ENCODE results near the gene CACNA1D.

Gene CACNA1D

DNA sequence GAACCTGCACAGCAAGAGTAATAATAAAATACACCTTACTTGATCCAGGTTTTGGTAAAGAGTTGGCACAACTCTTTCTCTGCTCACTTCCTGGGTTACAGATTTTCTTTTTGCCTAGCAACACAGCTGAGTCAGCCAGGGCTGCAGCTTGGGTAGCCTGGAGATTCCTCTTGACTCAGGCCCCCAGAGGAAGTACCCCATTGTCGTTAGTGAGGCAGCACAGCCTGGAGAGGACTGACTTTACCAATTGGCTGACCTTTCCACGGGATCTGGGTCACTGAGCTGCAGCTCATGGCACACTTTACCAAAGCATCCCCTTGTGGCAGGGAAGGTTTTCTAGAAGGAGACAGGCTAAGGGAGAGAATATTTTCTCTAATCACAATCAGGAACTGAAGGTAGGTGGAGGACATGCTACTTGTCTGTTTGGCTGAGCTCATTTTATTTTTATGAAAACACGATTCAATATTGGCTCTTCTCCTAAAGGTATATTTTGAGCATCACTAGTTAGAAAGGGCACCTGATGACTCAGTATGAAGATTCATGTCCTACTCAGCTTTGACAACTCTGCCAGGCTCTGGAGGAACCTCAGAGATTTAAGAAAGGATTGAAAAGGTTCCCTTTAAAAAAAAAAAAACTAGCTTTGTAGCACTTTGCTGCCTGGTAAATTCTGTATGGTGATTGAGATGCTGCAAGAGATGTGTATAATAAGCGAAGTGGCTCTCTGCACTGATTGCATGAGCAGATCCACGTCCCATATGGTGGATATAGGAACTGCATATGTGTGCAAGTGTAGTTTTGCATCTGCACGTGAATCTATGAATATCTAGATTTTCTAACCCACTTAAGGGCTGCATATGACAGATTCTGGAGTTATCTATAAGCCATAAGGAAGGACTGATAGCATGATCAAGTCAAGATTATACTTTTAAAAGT, 227.0 kb downstream of the CACNA1D start:
- H3K4me3 ChIP-seq (ENCODE audit: low read depth, low read length), result no peak overlapping the region
- TF ChIP-seq CTCF (IDR thresholded peaks at IDR 0.05; ENCODE audit: insufficient read depth, low read length, missing control alignments), result no peak
- ChIA-PET CTCF (interaction anchor here (0.7 to 3.4 kb wide), 5 partner anchors 11 to 422 kb away, joined by 3 to 15 read pairs (median 3); no protein-coding TSS in a partner anchor), POLR2A (no interaction called here)
- DNase-seq (ENCODE audit: low read depth, low spot score), result no peak

DNA sequence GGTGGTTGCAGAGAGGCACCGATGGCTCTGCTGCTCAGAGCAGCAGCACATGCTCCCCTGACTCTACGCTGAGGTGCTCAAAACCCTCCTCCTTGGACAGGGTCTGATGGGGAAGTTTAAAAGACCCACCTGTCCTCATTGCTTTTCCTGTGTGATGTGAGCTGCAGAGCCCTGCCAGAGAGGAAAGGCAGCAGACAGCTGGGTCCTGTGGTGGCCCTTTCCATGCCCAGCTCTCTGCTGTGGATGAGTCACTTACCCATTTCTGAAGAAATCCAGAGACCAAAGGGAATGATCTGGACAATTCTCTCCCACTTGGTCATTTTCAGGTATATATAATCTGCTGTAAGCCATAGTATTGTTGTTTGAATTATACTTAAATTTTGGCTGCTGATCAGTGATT, 230.2 kb downstream of the CACNA1D start:
- ChIA-PET CTCF (interaction anchor here (0.9 to 1.9 kb wide), 2 partner anchors 14 to 16 kb away, joined by 3 to 11 read pairs; no protein-coding TSS in a partner anchor), POLR2A (no interaction called here)
- H3K4me3 ChIP-seq (ENCODE audit: low read depth, low read length), result no peak overlapping the region
- DNase-seq (ENCODE audit: low read depth, low spot score), result no peak
- no peak for TF ChIP-seq CTCF (IDR thresholded peaks at IDR 0.05; ENCODE audit: insufficient read depth, low read length, missing control alignments)

DNA sequence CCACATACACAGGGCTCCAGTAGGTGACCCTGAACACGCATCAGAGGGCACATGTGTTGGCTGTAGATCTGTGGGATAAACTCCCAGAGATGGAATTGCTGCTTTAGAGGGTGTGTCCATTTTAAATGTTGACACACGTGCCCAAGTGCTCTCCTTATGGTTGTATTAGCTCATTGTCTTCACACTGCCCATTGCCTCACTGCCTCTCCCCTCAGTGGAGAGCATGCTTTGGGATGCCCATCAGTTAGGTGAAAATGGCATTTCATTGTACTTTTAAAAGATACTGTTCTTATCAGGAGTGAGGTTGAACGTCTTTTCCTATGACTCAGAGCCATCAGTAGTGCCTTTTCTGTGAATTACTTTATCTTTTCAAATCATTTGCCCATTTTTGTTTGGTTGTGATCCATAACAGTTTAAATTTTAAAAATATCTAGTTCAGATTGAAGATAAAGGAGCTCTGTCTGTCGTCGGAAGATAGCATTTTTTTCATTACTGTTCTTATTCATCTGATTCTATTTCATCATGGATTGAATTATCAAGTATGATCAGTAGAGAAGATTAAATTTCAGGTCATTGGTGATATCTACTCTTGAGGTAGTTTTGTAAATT, 231.1 kb downstream of the CACNA1D start:
- CTCF ChIA-PET, result interaction anchor here (2.2 kb wide), 1 partner anchor 16 kb away, joined by 7 read pairs; no protein-coding TSS in a partner anchor
- no peak overlapping the region for H3K4me3 ChIP-seq (ENCODE audit: low read depth, low read length)
- DNase-seq (ENCODE audit: low read depth, low spot score), result no peak
- POLR2A ChIA-PET, result no interaction called here
- TF ChIP-seq CTCF (IDR thresholded peaks at IDR 0.05; ENCODE audit: insufficient read depth, low read length, missing control alignments), result no peak

- no peak for TF ChIP-seq CTCF (IDR thresholded peaks at IDR 0.05; ENCODE audit: insufficient read depth, low read length, missing control alignments)
- POLR2A ChIA-PET, result no interaction called here
- H3K4me3 ChIP-seq (ENCODE audit: low read depth, low read length), result no peak overlapping the region
- no peak for DNase-seq (ENCODE audit: low read depth, low spot score)
- CTCF ChIA-PET, result interaction anchor here (2.2 kb wide), 1 partner anchor 17 kb away, joined by 7 read pairs; no protein-coding TSS in a partner anchor
Measured at GRCh38 chr3:53726643-53727042, 232.2 kb downstream of the CACNA1D start.

DNA sequence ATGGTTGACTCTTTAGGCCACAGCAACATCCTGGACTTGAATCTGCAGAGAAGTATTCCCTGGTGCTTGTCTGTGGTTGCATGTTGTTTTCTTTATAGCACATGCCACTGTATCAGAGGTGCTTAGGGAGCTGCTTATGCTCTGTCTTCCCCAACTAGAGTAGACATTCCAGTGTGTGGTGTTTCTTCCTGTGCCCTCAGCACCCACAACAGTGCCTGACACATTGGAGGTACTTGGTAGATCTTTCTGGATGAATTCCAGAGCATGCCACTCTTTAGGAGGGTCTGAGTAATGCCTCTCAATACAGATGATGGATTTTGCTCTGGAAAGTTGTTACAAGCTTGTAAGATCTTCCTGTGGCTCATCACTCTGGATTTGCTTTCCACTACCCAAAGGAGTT, 234.2 kb downstream of the CACNA1D start:
- DNase-seq (ENCODE audit: low read depth, low spot score), result no peak
- CTCF ChIA-PET, result no interaction called here
- no peak overlapping the region for H3K4me3 ChIP-seq (ENCODE audit: low read depth, low read length)
- POLR2A ChIA-PET, result no interaction called here
- no peak for TF ChIP-seq CTCF (IDR thresholded peaks at IDR 0.05; ENCODE audit: insufficient read depth, low read length, missing control alignments)

DNA sequence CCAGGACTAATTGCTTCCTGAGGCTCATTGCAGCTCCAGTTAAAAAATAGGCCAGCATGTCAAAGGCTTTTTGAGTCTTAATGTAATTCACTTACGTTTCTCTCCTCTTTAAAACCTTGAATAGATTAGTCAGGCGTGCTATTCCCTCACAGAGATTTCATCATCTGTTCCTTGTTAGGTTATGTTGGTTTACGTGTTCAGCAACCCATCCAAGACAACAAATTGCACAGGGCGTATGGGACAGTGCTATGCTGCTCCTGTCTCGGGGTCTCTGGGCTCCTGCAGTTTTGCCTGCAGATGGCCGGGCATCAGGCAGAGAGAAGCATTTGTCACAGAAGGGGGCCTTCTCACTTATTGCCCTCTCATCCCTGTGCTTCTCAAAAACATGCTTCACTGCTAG, 234.7 kb downstream of the CACNA1D start:
- CTCF ChIA-PET, result no interaction called here
- POLR2A ChIA-PET, result no interaction called here
- no peak for DNase-seq (ENCODE audit: low read depth, low spot score)

More for the DNA sequence above, 234.7 kb downstream of the CACNA1D start:
- TF ChIP-seq CTCF (IDR thresholded peaks at IDR 0.05; ENCODE audit: insufficient read depth, low read length, missing control alignments), result no peak
- H3K4me3 ChIP-seq (ENCODE audit: low read depth, low read length), result no peak overlapping the region
